HG03135 (cell line): Measurements from ENCODE around the gene HBG1.
"Not testable (repeated sequence)": the region's sequence is repeated elsewhere in the genome, so short reads cannot be mapped to it uniquely, and the experiment has no call there.

ENCODE experiments used
- ATAC-seq: cut with Tn5 transposase; IDR thresholded peaks from one replicate; pipeline ENCODE4 v1.9.1; 2021; ENCODE audit warnings: mild to moderate bottlenecking, moderate library complexity; ENCODE audit not compliant: unreplicated experiment

HBG1 gene

GRCh38 chr11:5277807-5278382 is 28.2 kb upstream of the HBG1 start:
- no peak for ATAC-seq

GRCh38 chr11:5276697-5277096 is 27.0 kb upstream of the HBG1 start:
- ATAC-seq = no peak

- no peak for ATAC-seq
Measured at GRCh38 chr11:5275369-5276110, 25.9 kb upstream of the HBG1 start.

GRCh38 chr11:5274395-5274794 is 24.7 kb upstream of the HBG1 start:
- ATAC-seq = no peak

DNA sequence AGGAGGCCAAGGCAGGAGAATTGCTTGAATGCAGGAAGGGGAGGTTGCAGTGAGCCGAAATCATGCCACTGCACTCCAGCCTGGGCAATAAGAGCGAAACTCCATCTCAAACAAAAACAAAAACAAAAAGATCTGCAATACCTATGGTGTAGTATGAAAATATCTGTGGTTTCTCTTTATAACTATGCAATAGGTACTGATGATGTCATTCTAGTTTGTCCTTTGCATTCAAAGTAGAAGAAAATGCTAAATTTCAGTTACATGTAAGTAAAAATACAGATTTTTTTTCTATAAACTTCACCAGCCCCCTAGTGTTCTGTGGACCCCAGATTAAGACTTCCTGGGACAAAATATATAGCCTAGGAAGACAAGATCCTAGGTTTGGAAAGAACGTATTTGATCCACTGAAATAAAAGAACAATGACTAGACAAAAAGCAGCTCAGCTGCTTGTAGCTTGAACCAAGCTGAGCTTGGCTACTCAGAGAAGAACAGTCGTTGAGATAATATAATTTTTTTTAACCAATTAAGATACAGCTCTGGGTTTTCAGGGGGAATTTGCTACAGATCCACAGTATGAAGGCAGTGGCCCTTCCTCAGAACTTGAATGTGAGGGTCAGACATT is 22.8 kb upstream of the HBG1 start:
- ATAC-seq = no peak

- ATAC-seq = no peak
Measured at GRCh38 chr11:5269715-5270147, 20.1 kb upstream of the HBG1 start, which contains the start of gene HBE1. Gene HBE1 (minus strand): TSS chr11:5269945. CDS start chr11:5269890, 55 bp downstream.

GRCh38 chr11:5267033-5267563 is 17.4 kb upstream of the HBG1 start:
- no peak for ATAC-seq

GRCh38 chr11:5266609-5267008 is 17.0 kb upstream of the HBG1 start:
- no peak for ATAC-seq

DNA sequence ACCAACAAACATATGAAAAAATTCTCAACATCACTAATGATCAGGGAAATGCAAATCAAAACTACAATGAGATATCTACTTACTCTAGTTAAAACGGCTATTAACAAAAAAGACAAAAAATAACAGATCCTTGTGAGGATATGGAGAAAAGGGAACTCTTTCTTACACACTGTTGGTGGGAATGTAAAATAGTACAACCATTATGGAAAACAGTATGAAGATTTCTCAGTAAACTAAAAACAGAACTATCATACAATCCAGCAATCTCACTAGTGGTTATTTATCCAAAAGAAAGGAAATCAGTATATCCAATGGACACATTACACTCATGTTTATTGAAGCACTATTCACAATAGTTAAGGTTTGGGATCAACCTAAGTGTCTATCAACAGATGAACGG is 16.2 kb upstream of the HBG1 start:
- ATAC-seq = no peak

GRCh38 chr11:5258543-5259262 is 9.0 kb upstream of the HBG1 start:
- no peak for ATAC-seq

- ATAC-seq = no peak
Measured at GRCh38 chr11:5257296-5257695, 7.6 kb upstream of the HBG1 start.

DNA sequence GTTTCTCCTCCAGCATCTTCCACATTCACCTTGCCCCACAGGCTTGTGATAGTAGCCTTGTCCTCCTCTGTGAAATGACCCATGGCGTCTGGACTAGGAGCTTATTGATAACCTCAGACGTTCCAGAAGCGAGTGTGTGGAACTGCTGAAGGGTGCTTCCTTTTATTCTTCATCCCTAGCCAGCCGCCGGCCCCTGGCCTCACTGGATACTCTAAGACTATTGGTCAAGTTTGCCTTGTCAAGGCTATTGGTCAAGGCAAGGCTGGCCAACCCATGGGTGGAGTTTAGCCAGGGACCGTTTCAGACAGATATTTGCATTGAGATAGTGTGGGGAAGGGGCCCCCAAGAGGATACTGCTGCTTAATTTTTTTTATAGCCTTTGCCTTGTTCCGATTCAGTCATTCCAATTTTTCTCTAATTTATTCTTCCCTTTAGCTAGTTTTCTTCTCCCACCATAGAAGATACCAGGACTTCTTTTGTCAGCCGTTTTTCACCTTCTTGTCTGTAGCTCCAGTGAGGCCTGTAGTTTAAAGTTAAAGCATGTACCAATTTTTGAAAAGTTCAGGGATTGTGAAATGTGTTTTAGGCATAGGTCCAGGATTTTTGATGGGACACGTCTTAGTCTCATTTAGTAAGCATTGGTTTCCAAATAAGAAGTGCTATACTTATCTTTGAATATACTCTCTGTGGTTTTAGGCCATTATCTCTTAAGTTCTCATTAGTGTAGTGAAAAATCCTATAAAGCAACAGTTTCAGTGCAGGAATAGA is 5.2 kb upstream of the HBG1 start, which contains the start of gene HBG2:
Gene HBG2 (minus strand): TSS at position 136 of the 768 bp plus-strand sequence. CDS start 53 bp downstream, at position 83.
- ATAC-seq = not testable (repeated sequence)

DNA sequence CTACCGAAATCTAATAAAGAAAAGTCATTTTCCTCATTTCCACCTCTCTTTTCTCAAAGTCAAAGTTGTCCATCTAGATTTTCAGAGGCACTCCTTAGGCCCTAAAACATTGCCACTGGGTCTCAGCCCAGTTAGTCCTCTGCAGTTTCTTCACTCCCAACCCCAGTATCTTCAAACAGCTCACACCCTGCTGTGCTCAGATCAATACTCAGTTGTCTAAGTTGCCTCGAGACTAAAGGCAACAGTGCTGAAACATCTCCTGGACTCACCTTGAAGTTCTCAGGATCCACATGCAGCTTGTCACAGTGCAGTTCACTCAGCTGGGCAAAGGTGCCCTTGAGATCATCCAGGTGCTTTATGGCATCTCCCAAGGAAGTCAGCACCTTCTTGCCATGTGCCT is 4.4 kb upstream of the HBG1 start:
- ATAC-seq = not testable (repeated sequence)

- ATAC-seq = not testable (repeated sequence)
Measured at GRCh38 chr11:5253440-5253839, 3.8 kb upstream of the HBG1 start.

DNA sequence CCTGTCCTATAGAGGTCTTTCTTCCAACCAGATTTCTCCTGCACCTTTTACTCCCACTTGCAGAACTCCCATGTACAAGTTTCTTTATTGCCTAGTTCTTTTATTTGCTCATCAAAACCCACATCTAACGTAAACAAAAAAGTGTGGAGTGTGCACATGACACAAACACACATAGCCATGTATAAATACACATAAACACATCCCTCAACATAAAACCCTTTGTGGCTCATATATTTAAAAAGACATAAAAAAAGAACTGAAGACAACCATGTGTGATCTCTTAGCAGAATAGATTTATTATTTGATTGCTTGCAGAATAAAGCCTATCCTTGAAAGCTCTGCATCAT is 3.2 kb upstream of the HBG1 start:
- ATAC-seq = no peak

DNA sequence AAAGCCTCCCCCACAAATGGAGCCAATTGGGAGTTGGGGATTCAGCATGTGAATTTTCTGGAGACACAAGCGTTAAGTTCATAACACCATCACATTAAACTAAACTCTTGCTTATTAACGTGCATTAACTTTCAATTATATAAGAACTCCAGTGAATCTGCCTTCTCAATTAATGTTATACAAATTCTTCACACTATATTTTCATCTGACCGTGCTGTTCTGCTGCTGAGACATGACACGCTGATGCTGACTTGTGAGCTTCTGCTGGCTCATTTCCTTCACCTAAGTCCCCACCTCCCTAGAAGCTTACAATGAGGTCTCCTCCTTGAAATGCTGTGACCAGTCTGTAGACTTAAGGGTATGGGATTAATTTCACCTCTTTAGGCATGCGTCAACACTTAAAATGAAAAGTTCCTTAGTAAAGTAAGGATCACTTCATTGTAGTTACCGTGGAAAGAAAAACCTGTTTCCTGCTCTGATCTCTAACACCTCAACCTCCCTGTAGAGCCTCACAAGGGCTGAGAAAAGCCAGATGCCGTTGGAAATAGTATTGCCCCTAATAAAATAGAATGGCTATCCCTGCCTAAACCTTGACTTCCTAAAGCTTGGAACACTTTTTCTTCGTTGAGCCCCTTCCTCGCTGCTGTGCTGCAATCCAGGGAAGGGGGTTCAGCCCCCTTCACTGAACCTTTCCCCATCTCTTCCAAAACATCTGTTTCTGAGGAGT is 2.7 kb upstream of the HBG1 start:
- ATAC-seq = no peak

DNA sequence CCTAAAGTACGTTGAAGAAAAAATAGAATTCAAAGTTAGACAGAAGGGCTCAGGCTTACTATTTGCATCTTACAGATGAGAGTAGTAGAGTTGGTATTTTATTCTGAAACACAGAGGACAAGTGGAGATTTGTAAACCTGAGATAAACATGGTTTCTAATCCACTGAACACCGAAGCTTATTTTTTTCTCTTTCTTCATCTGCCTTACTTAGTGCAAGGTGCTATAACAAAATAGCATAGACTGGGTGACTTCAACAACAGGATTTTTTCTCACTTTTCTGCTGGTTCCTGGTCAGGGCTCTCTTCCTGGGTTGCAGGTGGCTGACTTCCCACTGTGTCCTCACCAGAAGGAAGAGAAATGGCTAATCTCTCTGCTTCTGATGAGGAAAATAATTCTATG is 2.1 kb upstream of the HBG1 start:
- ATAC-seq = no peak

- no peak for ATAC-seq
Measured at GRCh38 chr11:5250543-5251204, 1.0 kb upstream of the HBG1 start.

GRCh38 chr11:5248498-5248897 is 1.2 kb downstream of the HBG1 start:
- not testable (repeated sequence) for ATAC-seq
